Activated B cell treated with CpG ODN at 0.5 μM for 24 hours (primary cell): ENCODE measurements around the gene ASCC1. TPM values are rescaled to one million over a fixed set of nuclear protein-coding genes. Genes with fewer than 3 reads are reported as not detected.

Source experiments
- ATAC-seq: fragments of 200-7000 bp; cut with Tn5 transposase; one replicate; pipeline ENCODE4 v1.10.0; 2021; ENCODE audit warnings: low read depth, mild to moderate bottlenecking, moderate library complexity
- CTCF ChIA-PET: fragments of 350-600 bp; sonication (Branson Sonifier 250); formaldehyde crosslinking; loops from one replicate; lab custom pipeline; 2021; ENCODE audit warnings: antibody characterized with exemption; lab: Charles Lee
- POLR2A ChIA-PET: fragments of 350-600 bp; sonication (Branson Sonifier 250); formaldehyde crosslinking; loops from one replicate; lab custom pipeline; 2021; ENCODE audit warnings: antibody characterized with exemption; lab: Charles Lee
- DNase-seq: peaks from one replicate; pipeline ENCODE4 v3.0.0; 2022
- H3K27ac Mint-ChIP-seq: one replicate; pipeline ENCODE4 v1.8.0; 2020; ENCODE audit warnings: mixed read lengths
- H3K27me3 Mint-ChIP-seq: one replicate; pipeline ENCODE4 v1.8.0; 2021; ENCODE audit warnings: mixed read lengths
- H3K36me3 Mint-ChIP-seq: one replicate; pipeline ENCODE4 v1.8.0; 2021; ENCODE audit warnings: low read depth, mixed read lengths
- H3K4me1 Mint-ChIP-seq: one replicate; pipeline ENCODE4 v1.8.0; 2021; ENCODE audit warnings: mixed read lengths
- H3K4me3 Mint-ChIP-seq: one replicate; pipeline ENCODE4 v1.8.0; 2020; ENCODE audit warnings: mild to moderate bottlenecking, mixed read lengths
- H3K9me3 Mint-ChIP-seq: one replicate; pipeline ENCODE4 v1.8.0; 2020; ENCODE audit warnings: mixed read lengths
- intact Hi-C: fragments of 100-400 bp; cut with micrococcal nuclease; formaldehyde crosslinking; loops from one replicate; pipeline ENCODE4 v1.15.1; 2024
- total RNA-seq: library from RNA; stranded (reverse); gene quantifications from 2 replicates; pipeline ENCODE4 v1.2.3, GENCODE V29; 2022
- TF ChIP-seq, protein P1 (sequence below): fragments of 200-600 bp; IDR thresholded peaks from one replicate; pipeline ENCODE4 v1.8.0; 2022; ENCODE audit warnings: antibody characterized with exemption, mild to moderate bottlenecking

Gene ASCC1
- total RNA-seq, 1 donor from 2014 or later: 42.6 TPM

DNA sequence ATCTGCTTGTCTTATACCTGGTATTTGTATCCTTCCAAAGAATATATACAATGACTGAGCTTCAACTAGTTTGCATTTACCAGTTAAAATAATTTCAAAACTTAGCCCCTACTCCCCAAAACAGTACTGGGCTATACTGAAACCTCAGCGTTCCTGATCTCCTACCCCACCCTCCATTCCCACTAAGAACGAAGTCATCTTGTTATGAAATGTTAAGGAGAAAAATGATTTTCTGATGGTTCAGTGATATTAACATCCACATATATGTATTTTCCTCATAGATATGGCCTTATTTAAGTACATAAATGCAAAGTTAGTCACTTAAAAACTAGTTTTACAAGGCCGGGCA is 29.1 kb downstream of the ASCC1 start:
- intact Hi-C loops: no loop called here
- Mint-ChIP-seq H3K4me3 (no peak overlapping the region), H3K36me3 (peaks cover 47% of the 10 kb centered on the region), H3K27ac (no peak overlapping the region), H3K9me3 (peaks cover 5% of the 10 kb centered on the region), H3K27me3 (no peaks in the 10 kb centered on the region), H3K4me1 (peaks cover 12% of the 10 kb centered on the region)
- DNase-seq: no peak
- TF ChIP-seq, protein P1, sequence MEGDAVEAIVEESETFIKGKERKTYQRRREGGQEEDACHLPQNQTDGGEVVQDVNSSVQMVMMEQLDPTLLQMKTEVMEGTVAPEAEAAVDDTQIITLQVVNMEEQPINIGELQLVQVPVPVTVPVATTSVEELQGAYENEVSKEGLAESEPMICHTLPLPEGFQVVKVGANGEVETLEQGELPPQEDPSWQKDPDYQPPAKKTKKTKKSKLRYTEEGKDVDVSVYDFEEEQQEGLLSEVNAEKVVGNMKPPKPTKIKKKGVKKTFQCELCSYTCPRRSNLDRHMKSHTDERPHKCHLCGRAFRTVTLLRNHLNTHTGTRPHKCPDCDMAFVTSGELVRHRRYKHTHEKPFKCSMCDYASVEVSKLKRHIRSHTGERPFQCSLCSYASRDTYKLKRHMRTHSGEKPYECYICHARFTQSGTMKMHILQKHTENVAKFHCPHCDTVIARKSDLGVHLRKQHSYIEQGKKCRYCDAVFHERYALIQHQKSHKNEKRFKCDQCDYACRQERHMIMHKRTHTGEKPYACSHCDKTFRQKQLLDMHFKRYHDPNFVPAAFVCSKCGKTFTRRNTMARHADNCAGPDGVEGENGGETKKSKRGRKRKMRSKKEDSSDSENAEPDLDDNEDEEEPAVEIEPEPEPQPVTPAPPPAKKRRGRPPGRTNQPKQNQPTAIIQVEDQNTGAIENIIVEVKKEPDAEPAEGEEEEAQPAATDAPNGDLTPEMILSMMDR: no peak
- ChIA-PET CTCF (interaction anchor here (0.7 kb wide), 1 partner anchor 14 kb away, joined by 3 read pairs; no protein-coding TSS in a partner anchor), POLR2A (interaction anchor here (0.7 kb wide), 2 partner anchors 18 to 145 kb away, joined by 4 to 5 read pairs; no protein-coding TSS in a partner anchor)
- no peak for ATAC-seq

DNA sequence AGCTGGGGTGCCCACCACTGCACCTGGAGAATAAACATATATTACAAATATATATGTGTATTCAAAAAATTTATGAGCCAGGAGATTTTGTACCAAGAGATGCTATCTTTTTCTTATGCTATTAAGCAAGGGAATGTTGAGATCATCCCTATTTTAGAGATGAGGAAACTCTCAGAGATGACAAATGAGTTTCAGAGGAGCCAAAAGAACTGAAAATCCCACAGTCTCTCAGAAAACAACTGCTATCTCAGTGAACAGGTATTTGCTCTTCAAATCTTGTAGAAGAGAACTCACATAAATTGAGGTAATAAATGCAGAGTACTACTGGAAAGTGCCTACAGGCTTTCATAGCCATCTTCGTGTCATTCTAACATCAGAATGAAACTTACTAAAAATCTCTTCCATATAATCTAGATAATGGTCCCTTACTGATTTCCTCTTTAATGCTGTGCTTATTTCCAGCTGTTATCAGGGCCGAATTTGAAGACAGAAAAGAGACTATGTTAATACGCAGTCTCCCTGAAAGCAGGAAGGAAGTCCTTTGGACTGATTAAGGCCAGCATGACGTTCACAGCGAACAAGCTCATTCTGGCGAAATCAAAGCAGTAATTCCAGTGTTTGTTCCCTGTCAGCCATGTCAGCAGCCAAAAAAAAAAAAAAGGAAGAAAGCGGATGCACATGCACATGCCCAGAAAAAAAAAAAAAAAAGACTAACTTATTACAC is 29.7 kb downstream of the ASCC1 start:
- H3K27me3 Mint-ChIP-seq: no peaks in the 10 kb centered on the region
- DNase-seq (no peak), ATAC-seq (no peak)
- CTCF ChIA-PET: interaction anchor here (0.7 to 1.1 kb wide), 2 partner anchors 15 to 151 kb away, joined by 3 to 5 read pairs; no protein-coding TSS in a partner anchor
- POLR2A ChIA-PET: interaction anchor here (0.6 to 0.7 kb wide), 3 partner anchors 18 to 146 kb away, joined by 4 to 5 read pairs (median 5); no protein-coding TSS in a partner anchor
- no peak overlapping the region for H3K4me3 Mint-ChIP-seq
- H3K27ac Mint-ChIP-seq: peak overlapping the region; percentile 24
- intact Hi-C loops: no loop called here
- peaks cover 49% of the 10 kb centered on the region for H3K36me3 Mint-ChIP-seq
- TF ChIP-seq, protein P1: no peak
- peaks cover 5% of the 10 kb centered on the region for H3K9me3 Mint-ChIP-seq
- peaks cover 12% of the 10 kb centered on the region for H3K4me1 Mint-ChIP-seq

DNA sequence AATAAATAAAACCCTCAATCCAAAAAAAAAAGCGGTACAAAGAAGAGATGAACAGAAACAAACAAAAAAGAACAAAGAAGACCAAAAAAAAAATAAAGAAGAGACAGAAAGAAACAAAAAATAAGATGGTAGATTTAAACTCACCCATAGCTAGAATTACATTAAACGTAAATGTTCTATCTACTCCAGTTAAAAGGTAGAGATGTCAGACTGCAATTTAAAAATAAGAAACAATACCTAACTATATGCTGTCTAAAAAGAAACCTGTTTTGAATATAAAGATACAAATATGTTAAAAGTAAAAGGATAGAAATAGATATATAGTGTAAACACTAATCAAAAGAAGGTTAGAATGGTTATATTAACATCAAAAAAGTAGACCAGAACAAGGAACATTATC is 31.9 kb downstream of the ASCC1 start:
- Mint-ChIP-seq H3K9me3 (peaks cover 5% of the 10 kb centered on the region), H3K4me1 (peaks cover 14% of the 10 kb centered on the region), H3K4me3 (no peak overlapping the region), H3K36me3 (peaks cover 51% of the 10 kb centered on the region), H3K27ac (no peak overlapping the region), H3K27me3 (no peaks in the 10 kb centered on the region)
- DNase-seq: no peak
- no peak for ATAC-seq
- ChIA-PET CTCF (no interaction called here), POLR2A (interaction anchor here (1.0 kb wide), 1 partner anchor 32 kb away, joined by 3 read pairs; the partner anchor contains the start of genes ANAPC16 and ASCC1)
- TF ChIP-seq, protein P1: no peak
- intact Hi-C loops: no loop called here

DNA sequence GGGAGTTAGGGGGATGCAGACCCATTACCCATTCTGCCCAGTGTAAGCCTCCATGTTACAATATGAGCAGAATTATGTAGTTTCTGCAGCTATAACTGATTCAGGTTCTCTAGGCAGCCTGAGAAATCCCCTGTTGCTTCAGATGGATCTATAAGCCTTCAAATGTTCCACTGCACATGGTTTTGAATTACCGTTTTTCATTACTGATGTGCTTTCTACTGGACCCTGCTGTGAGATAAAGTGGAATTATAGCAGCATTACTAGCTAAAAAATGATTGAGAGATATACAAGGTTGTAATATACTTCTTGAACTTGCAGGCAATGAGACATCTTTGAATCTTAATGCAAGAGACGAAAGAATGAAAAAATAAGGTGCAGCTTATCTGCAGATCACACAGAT is 38.6 kb downstream of the ASCC1 start:
- ATAC-seq (no peak), DNase-seq (no peak)
- Mint-ChIP-seq H3K36me3 (peaks cover 36% of the 10 kb centered on the region), H3K27me3 (no peaks in the 10 kb centered on the region), H3K4me3 (no peak overlapping the region), H3K4me1 (peaks cover 17% of the 10 kb centered on the region), H3K27ac (no peak overlapping the region), H3K9me3 (no peaks in the 10 kb centered on the region)
- ChIA-PET POLR2A (no interaction called here), CTCF (interaction anchor here (0.6 kb wide), 1 partner anchor 27 kb away, joined by 3 read pairs; no protein-coding TSS in a partner anchor)
- intact Hi-C loops: no loop called here
- TF ChIP-seq, protein P1: no peak

DNA sequence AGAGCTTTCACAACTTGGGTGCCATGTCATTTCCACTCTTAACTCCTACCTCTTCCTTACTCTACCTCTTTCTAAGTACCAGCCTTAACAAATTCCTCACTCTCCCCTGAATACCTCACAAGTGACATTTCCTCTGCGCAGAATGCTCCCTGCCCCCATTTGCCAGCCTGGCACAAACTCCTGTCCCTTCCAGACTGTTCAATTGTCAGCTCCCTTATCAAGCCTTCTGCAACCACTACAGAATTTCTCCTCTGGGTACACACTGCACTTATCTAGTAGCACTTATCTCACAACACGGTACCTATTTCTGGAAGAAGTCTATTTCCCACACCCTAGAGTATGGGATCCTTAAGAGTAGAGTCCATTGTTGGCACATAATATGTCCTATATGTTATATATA is 39.4 kb downstream of the ASCC1 start:
- POLR2A ChIA-PET: no interaction called here
- intact Hi-C loops: no loop called here
- TF ChIP-seq, protein P1: no peak
- ATAC-seq (no peak), DNase-seq (no peak)
- Mint-ChIP-seq H3K27ac (no peak overlapping the region), H3K4me1 (peaks cover 17% of the 10 kb centered on the region), H3K9me3 (no peaks in the 10 kb centered on the region), H3K27me3 (no peaks in the 10 kb centered on the region), H3K36me3 (peaks cover 30% of the 10 kb centered on the region), H3K4me3 (no peak overlapping the region)
- CTCF ChIA-PET: no interaction called here
